Limb (tissue), 2 donors: ENCODE data around the gene AURKA.
"Not testable (repeated sequence)": the region's sequence is repeated elsewhere in the genome, so short reads cannot be mapped to it uniquely, and the experiment has no call there.

ENCODE experiments used
- DNase-seq, 2 donors: peaks; one replicate each; pipeline ENCODE4 v3.0.0-alpha.2; 2016; ENCODE audit errors: extremely low spot score in 2 of 2

AURKA gene

DNA sequence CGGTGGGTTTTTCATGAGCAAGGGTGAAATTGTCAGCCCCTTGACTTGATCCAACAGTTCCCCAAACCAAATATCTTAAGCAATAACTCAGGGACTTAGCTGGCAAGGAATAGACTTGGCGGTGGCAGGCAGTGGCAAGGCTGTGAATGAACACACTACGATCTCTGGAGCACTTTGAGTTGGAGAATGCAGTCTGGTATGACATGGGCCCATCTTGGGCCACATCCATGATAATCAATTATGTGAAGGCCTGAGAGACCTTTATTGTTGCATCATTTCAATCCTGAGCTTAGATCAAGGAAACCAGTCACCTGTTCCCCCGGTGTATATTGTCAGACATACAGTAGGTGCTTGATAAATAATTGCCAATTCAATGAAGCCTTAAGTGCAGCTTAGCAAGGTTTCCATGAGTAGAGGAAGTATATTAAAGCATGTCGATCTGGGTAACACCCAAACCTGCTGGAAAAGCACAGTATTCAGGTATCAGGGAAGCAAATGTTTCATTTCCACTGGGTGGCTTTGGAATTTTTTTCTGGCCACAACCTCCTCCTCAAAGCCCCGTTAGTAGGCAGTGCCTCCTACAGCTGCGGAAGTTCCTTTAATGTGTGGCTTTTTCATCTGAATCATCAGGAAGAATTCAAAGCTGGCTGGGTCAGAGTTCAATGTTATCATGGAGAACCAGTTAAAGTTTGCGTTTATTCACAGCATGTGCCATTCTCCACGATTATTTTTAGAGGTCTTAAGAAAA lies 30.2 kb upstream of the AURKA start:
- no peak for DNase-seq

GRCh38 chr20:56420940-56421688 lies 29.1 kb upstream of the AURKA start:
- DNase-seq, result no peak

DNA sequence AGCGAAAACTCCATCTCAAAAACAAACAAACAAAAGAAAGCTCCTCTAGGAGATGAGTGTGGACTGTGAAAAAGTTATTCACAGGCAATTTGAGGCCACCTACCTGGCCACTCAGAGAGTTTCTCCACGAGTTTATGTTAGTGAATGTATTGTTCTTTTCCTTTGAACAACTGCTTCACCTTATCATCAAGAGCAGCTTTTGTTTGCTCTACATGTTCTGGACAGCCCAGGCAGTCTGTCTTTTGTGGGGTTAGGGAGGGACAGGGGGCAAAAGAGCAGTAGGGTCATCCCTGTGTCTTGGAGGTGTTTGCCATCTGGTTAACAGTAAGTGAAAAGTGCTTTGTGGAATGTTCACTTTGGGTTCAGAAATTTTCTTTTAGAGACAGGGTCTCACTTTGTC lies 28.0 kb upstream of the AURKA start:
- no peak for DNase-seq

- no peak for DNase-seq
Measured at GRCh38 chr20:56418385-56418861, 26.4 kb upstream of the AURKA start.

DNA sequence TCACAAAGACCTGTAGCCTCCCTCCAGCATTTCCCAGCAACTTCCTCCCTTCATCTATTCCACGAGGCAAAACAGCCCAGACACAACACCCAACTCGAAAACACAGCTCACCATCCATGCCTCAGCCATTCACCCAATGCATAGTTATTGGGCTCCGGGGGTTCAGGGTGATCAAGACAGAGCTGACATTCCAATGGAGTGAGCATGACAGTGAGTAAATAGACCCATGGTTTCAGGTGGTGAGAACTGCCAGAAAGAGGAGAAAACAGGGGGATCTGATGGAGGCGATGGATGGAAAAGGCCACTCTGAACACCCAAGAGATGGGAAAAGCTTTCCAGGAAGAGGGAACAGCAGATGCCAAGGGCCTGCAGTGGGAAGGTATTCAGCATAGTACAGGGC lies 25.9 kb upstream of the AURKA start:
- no peak for DNase-seq

- no peak for DNase-seq
Measured at GRCh38 chr20:56417402-56417801, 25.4 kb upstream of the AURKA start.

GRCh38 chr20:56414842-56415765 lies 23.1 kb upstream of the AURKA start:
- no peak for DNase-seq

DNA sequence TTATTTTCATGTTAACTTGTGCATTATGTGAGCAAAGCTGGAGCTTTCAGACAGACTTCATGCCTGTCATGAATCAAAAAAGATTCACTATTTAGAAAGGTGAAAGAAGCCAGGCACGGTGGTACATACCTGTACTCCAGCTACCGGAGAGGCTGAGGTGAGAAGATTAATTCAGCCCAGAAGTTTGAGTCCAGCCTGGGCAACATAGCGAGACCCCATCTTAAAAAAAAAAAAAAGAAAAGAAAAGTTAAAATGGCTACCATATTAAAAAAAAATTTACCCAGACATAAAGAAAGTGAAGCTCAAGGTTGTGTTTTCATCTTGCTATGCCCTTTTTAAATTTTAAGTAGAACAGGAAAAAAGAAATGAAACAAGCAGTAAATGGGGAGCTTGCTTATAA lies 20.9 kb upstream of the AURKA start:
- DNase-seq, result no peak

DNA sequence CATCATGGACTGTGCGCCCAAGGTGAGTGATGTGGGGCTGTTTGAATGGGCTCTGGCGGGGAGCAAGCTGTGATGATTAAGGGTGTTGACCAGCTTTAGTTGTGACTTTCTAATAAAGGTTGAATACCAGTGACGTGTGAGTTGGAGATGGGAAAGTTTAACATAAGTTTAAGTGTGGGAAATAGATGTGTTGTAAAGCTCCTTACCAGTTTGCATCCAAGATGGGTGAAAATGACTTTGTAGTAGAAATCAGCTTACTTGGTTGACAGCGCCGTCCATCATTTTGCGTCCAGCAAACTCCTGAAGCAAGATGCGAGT lies 20.4 kb upstream of the AURKA start:
- no peak for DNase-seq

- DNase-seq, result no peak
Measured at GRCh38 chr20:56411759-56412472, 19.9 kb upstream of the AURKA start, which contains the start of gene CASS4. CASS4 (plus strand) TSS chr20:56412260; CDS start chr20:56412459, 199 bp downstream.

DNA sequence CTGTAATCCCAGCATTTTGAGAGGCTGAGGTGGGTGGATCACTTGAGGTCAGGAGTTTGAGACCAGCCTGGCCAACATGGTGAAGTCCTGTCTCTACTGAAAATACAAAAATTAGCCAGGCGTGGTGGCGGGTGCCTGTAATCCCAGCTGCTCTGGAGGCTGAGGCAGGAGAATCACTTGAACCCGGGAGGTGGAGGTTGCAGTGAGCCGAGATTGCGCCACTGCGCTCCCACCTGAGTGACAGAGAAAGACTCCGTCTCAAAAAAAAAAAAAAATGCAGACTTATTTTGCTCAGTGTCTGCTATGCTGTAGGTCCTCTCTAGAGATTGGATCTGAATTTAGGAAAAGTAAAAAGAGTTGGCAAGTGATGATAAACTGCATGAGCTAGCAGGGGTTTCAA lies 19.3 kb upstream of the AURKA start:
- DNase-seq, result not testable (repeated sequence)

GRCh38 chr20:56409956-56410355 lies 17.9 kb upstream of the AURKA start:
- DNase-seq, result no peak

- no peak for DNase-seq
Measured at GRCh38 chr20:56409521-56409920, 17.5 kb upstream of the AURKA start.

DNA sequence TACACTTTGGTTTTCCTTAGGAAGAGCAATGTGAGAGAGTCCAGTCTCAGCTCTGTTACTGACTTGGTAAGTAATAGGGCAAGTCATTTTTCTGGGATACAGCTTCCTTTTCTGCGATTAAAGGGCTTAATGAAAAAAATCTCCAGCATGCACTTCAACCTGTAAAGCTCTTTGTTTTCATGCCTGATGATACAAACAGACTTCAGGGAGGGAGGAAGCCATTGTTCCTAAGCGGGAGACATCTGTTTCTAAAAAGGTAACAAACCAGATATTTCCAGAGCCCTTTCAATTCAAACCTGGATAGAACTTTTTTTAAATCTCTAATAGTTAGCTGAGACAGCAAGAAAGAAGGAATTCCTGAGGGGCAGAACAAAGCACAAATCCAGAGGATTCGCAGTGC lies 14.9 kb upstream of the AURKA start:
- DNase-seq, result no peak

- DNase-seq, result not testable (repeated sequence)
Measured at GRCh38 chr20:56405356-56405755, 13.3 kb upstream of the AURKA start.

- no peak for DNase-seq
Measured at GRCh38 chr20:56403465-56403864, 11.4 kb upstream of the AURKA start.

- peak; percentile 64 to 68 for DNase-seq
Measured at GRCh38 chr20:56400001-56400640, 8.1 kb upstream of the AURKA start.

DNA sequence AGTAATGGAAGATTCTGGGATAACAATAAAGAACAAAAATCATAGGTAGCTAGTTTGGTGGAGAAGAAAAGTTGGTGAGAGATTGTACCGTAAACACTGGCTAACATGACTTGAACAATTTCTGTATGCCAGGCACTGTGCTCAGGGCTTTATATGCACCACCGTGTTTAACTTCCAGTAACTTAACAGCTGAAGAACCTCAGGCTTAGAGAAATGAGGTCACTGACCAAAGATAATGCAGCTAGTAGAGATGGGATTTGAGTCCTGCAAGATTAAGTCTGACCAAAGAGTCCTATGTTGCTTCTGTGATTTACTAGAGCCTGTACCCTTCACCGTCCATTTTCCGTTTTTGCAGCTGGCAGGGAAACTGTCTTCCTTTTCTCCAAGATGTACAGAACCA lies 3.2 kb upstream of the AURKA start:
- no peak for DNase-seq

DNA sequence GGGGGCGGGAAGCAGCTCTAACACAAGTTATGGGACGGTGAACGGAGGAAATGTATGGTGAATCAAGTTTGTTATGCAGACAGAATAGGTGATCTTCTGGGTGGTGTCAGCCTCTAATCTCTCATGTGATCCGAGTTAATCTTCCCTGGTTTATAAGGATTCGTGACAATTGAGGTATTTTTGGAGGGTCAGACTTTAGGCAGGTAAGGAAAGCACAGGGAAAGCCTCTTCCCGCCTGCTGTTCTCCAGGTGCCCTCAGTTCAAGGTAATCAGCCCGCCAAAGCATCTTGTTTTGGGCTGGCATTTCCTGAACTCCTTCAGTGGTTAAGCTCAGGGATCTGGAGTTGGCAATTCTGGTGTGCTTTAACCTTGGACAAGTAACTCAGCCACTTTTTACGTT lies 1.6 kb upstream of the AURKA start:
- DNase-seq, result no peak

- DNase-seq, result no peak
Measured at GRCh38 chr20:56392881-56393482, 967 bp upstream of the AURKA start.
